ENCODE data around the gene CR1L. TPM values are rescaled to one million over a fixed set of nuclear protein-coding genes. Genes with fewer than 3 reads are reported as not detected.
A peak's percentile ranks its signal among the peaks of the same experiment; 100 is the strongest.

Gene CR1L
- total and polyA plus RNA-seq, 2 donors (not counting 1 experiment from before 2014, with no cell fraction given), result not detected

DNA sequence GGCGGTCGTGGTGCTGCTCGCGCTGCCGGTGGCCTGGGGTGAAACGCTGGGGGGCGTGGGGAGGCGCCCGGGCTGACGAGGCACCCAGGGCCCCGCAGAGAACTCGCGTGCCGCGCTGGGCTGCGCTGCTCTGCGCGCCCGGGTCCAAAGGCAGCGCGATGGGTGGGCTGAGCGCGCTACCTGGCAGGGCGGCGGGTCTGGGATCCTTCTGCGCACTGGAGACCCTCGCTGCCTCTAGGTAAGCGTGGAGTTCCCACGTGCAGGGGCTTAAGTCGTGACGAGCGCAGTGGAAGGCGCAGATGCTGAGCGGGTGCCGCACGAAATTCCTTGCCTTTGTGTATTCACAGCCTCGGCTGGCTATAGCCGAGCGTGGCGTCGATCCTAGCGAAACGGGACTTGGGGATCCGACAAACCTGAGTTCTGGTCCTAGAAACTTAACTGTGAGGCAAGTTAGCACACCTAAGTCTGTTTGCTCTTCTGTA lies 24.6 kb downstream of the CR1L start:
- no peak overlapping the region for H3K4me2 ChIP-seq (ENCODE audit: extremely low read depth, insufficient read depth, low read length)
- H3K36me3 ChIP-seq (ENCODE audit: control insufficient read depth, insufficient read depth, low read length), result no peaks in the 10 kb centered on the region
- H3K4me1 ChIP-seq (ENCODE audit: control insufficient read depth, extremely low read depth, insufficient read depth, low read length), result no peaks in the 10 kb centered on the region
- H3K79me2 ChIP-seq (ENCODE audit: control insufficient read depth, insufficient read depth, low read length), result no peaks in the 10 kb centered on the region
- TF ChIP-seq, protein P1, sequence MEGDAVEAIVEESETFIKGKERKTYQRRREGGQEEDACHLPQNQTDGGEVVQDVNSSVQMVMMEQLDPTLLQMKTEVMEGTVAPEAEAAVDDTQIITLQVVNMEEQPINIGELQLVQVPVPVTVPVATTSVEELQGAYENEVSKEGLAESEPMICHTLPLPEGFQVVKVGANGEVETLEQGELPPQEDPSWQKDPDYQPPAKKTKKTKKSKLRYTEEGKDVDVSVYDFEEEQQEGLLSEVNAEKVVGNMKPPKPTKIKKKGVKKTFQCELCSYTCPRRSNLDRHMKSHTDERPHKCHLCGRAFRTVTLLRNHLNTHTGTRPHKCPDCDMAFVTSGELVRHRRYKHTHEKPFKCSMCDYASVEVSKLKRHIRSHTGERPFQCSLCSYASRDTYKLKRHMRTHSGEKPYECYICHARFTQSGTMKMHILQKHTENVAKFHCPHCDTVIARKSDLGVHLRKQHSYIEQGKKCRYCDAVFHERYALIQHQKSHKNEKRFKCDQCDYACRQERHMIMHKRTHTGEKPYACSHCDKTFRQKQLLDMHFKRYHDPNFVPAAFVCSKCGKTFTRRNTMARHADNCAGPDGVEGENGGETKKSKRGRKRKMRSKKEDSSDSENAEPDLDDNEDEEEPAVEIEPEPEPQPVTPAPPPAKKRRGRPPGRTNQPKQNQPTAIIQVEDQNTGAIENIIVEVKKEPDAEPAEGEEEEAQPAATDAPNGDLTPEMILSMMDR (conservative IDR thresholded peaks at IDR 0.05 in 1 of 2, IDR thresholded peaks at IDR 0.05 in 1 of 2; ENCODE audit: low read depth in 1 of 2, low read length in 2 of 2), result no peak
- TF ChIP-seq EZH2 (IDR thresholded peaks at IDR 0.05; ENCODE audit: low read length, missing control alignments), result peak; percentile 24
- H3K4me3 ChIP-seq (replicated peaks in 1 of 4; ENCODE audit: control extremely low read depth in 1 of 4, insufficient read depth in 1 of 4, low read depth in 3 of 4, low read length in 4 of 4), result no peak overlapping the region
- no peak for DNase-seq (ENCODE audit: low read depth in 2 of 2)
- no peaks in the 10 kb centered on the region for H3K9me3 ChIP-seq (ENCODE audit: control insufficient read depth, insufficient read depth, low read depth, low read length)
- no peak overlapping the region for H3K27ac ChIP-seq (ENCODE audit: insufficient read depth, low read length)
- H4K20me1 ChIP-seq (ENCODE audit: control insufficient read depth, extremely low read depth, insufficient read depth, low read length), result no peaks in the 10 kb centered on the region
- H3K9ac ChIP-seq (ENCODE audit: insufficient read depth, low read length), result no peak overlapping the region
- peaks cover 17% of the 10 kb centered on the region for H3K27me3 ChIP-seq (ENCODE audit: control insufficient read depth, insufficient read depth, low read length)
- H2AFZ ChIP-seq (ENCODE audit: low read length), result no peak overlapping the region

- no peaks in the 10 kb centered on the region for H3K9me3 ChIP-seq (ENCODE audit: control insufficient read depth, insufficient read depth, low read depth, low read length)
- no peak overlapping the region for H3K9ac ChIP-seq (ENCODE audit: insufficient read depth, low read length)
- TF ChIP-seq, protein P1 (conservative IDR thresholded peaks at IDR 0.05 in 1 of 2, IDR thresholded peaks at IDR 0.05 in 1 of 2; ENCODE audit: low read depth in 1 of 2, low read length in 2 of 2), result no peak
- TF ChIP-seq EZH2 (IDR thresholded peaks at IDR 0.05; ENCODE audit: low read length, missing control alignments), result no peak
- no peaks in the 10 kb centered on the region for H4K20me1 ChIP-seq (ENCODE audit: control insufficient read depth, extremely low read depth, insufficient read depth, low read length)
- H2AFZ ChIP-seq (ENCODE audit: low read length), result no peak overlapping the region
- H3K4me2 ChIP-seq (ENCODE audit: extremely low read depth, insufficient read depth, low read length), result no peak overlapping the region
- DNase-seq (ENCODE audit: low read depth in 2 of 2), result no peak
- H3K36me3 ChIP-seq (ENCODE audit: control insufficient read depth, insufficient read depth, low read length), result no peaks in the 10 kb centered on the region
- no peaks in the 10 kb centered on the region for H3K4me1 ChIP-seq (ENCODE audit: control insufficient read depth, extremely low read depth, insufficient read depth, low read length)
- H3K27me3 ChIP-seq (ENCODE audit: control insufficient read depth, insufficient read depth, low read length), result peaks cover 17% of the 10 kb centered on the region
- no peak overlapping the region for H3K27ac ChIP-seq (ENCODE audit: insufficient read depth, low read length)
- no peak overlapping the region for H3K4me3 ChIP-seq (replicated peaks in 1 of 4; ENCODE audit: control extremely low read depth in 1 of 4, insufficient read depth in 1 of 4, low read depth in 3 of 4, low read length in 4 of 4)
- H3K79me2 ChIP-seq (ENCODE audit: control insufficient read depth, insufficient read depth, low read length), result no peaks in the 10 kb centered on the region
These were observed 25.3 kb downstream of the CR1L start for GRCh38 chr1:207670192-207670591.

- peaks cover 17% of the 10 kb centered on the region for H3K27me3 ChIP-seq (ENCODE audit: control insufficient read depth, insufficient read depth, low read length)
- no peak for DNase-seq (ENCODE audit: low read depth in 2 of 2)
- H4K20me1 ChIP-seq (ENCODE audit: control insufficient read depth, extremely low read depth, insufficient read depth, low read length), result no peaks in the 10 kb centered on the region
- no peaks in the 10 kb centered on the region for H3K79me2 ChIP-seq (ENCODE audit: control insufficient read depth, insufficient read depth, low read length)
- H2AFZ ChIP-seq (ENCODE audit: low read length), result no peak overlapping the region
- no peak overlapping the region for H3K9ac ChIP-seq (ENCODE audit: insufficient read depth, low read length)
- no peak overlapping the region for H3K4me3 ChIP-seq (replicated peaks in 1 of 4; ENCODE audit: control extremely low read depth in 1 of 4, insufficient read depth in 1 of 4, low read depth in 3 of 4, low read length in 4 of 4)
- no peak overlapping the region for H3K4me2 ChIP-seq (ENCODE audit: extremely low read depth, insufficient read depth, low read length)
- no peaks in the 10 kb centered on the region for H3K36me3 ChIP-seq (ENCODE audit: control insufficient read depth, insufficient read depth, low read length)
- H3K4me1 ChIP-seq (ENCODE audit: control insufficient read depth, extremely low read depth, insufficient read depth, low read length), result no peaks in the 10 kb centered on the region
- TF ChIP-seq EZH2 (IDR thresholded peaks at IDR 0.05; ENCODE audit: low read length, missing control alignments), result no peak
- TF ChIP-seq, protein P1 (conservative IDR thresholded peaks at IDR 0.05 in 1 of 2, IDR thresholded peaks at IDR 0.05 in 1 of 2; ENCODE audit: low read depth in 1 of 2, low read length in 2 of 2), result no peak
- H3K27ac ChIP-seq (ENCODE audit: insufficient read depth, low read length), result no peak overlapping the region
- H3K9me3 ChIP-seq (ENCODE audit: control insufficient read depth, insufficient read depth, low read depth, low read length), result no peaks in the 10 kb centered on the region
These were observed 26.1 kb downstream of the CR1L start for GRCh38 chr1:207670997-207671396.
